Stomach smooth muscle (tissue), 2 donors: ENCODE data around the gene COL4A2.
"Not testable (repeated sequence)": the region's sequence is repeated elsewhere in the genome, so short reads cannot be mapped to it uniquely, and the experiment has no call there.

Experiments used
- H3K27ac ChIP-seq: one replicate; pipeline ENCODE4 v1.7.0; 2013; ENCODE audit warnings: mild to moderate bottlenecking, low read length, inconsistent platforms
- H3K27me3 ChIP-seq, 2 donors: one replicate each; pipeline ENCODE4 v1.7.0; 2013; ENCODE audit warnings: low read length in 2 of 2; ENCODE audit not compliant: insufficient read depth in 2 of 2, control insufficient read depth in 1 of 2
- H3K36me3 ChIP-seq, 2 donors: one replicate each; pipeline ENCODE4 v1.7.0; 2013; ENCODE audit warnings: low read length in 2 of 2; ENCODE audit not compliant: control insufficient read depth in 2 of 2, insufficient read depth in 2 of 2
- H3K4me1 ChIP-seq: one replicate; pipeline ENCODE4 v1.7.0; 2013; ENCODE audit warnings: low read length; ENCODE audit not compliant: control insufficient read depth, insufficient read depth
- H3K4me3 ChIP-seq, 2 donors: one replicate each; pipeline ENCODE4 v1.7.0; 2013; ENCODE audit warnings: low read length in 2 of 2
- H3K9ac ChIP-seq, 2 donors: one replicate each; pipeline ENCODE4 v1.7.0; 2013; ENCODE audit warnings: low read length in 2 of 2, mild to moderate bottlenecking in 1 of 2
- H3K9me3 ChIP-seq, 2 donors: one replicate each; pipeline ENCODE4 v1.7.0; 2013; ENCODE audit warnings: low read length in 2 of 2; ENCODE audit not compliant: control insufficient read depth in 2 of 2
- donor health status: healthy.
- donor health status: Pancreatic carcinoma.

COL4A2 gene

DNA sequence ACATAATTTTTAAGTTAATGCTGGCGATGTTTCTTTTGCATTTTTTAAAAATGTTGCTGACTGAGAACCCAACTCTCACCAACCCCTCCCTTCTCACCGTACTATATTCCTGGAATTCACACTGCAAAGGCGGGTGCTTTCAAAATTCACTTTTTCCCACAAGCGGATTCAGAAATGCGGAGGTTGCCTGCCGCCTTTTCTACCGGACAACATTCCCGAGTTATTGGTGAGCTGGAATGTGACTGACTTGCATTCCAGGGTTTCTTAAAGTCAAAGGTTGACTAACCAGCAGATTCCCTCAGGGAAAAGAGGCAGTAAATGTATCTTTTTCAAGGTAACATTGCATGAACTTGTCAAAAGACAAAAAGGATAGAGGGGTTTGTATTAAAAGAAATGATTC is 141.1 kb downstream of the COL4A2 start:
- Histone ChIP-seq H3K4me3 (no peak overlapping the region), H3K36me3 (peaks cover 52 to 58% of the 10 kb centered on the region in 2 donors), H3K27ac (peak overlapping the region; percentile 76), H3K4me1 (peaks cover 37% of the 10 kb centered on the region), H3K9me3 (no peaks in the 10 kb centered on the region), H3K27me3 (no peaks in the 10 kb centered on the region), H3K9ac (peak overlapping the region in 1 of 2 donors; percentile 8)

DNA sequence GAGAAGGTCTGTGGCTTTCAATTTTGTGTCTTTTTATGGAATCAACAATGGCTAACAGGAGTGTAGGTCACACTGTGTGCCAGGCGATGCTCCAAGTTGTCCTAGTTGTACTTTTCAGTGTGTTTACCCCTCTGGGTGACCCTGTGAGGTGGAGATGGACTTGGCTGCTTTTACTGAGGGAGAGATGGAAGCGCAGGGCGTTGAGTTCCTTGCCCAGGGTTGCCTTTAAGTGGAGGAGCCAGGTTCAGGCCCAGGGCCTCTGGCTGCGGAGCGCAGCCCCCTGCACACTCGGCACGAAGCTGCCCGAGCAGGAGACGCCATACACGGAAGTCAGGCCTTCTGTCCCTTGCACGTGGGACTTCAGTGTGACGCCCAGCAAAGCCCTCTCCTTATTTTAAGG is 141.6 kb downstream of the COL4A2 start:
- Histone ChIP-seq H3K9ac (peak overlapping the region in 1 of 2 donors; percentile 8), H3K9me3 (no peaks in the 10 kb centered on the region), H3K4me3 (no peak overlapping the region), H3K4me1 (peaks cover 33% of the 10 kb centered on the region), H3K27ac (peak overlapping the region; percentile 76), H3K27me3 (no peaks in the 10 kb centered on the region), H3K36me3 (peaks cover 52 to 59% of the 10 kb centered on the region in 2 donors)

DNA sequence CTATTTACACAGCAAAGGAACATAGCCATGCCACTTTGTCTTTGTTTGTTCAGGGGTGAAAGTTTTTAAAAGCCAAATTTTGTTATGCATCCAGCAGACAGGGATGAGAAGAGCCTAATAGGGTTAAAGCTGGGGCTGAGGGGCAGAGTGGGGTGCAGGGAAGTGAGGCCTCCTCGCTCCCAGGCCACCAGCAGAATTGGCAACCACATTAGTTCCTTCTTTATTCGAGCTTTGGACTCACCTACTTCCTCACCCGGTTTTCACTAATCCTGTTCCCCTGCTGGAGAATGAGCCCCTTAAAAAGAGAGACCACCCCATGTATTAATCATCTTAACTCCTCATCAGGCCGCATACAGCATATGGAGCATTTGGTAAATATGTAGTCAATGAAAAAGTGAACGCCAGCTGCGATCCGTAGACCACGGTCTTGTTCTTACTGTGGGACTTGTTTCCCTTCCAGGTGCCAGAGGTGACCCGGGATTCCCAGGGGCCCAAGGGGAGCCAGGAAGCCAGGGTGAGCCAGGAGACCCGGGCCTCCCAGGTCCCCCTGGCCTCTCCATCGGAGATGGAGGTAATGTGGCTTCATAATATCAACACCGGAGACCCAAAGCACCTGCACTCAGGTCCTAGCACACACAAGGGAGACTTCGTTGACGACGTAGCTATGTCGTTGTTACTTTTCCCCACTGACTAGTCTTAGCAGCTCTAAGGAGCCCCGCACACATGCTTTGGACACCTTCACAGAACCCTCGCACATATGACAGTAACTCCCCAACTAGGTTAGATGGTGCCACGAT is 142.3 kb downstream of the COL4A2 start:
- peaks cover 28% of the 10 kb centered on the region for H3K4me1 ChIP-seq
- H3K9ac ChIP-seq = no peak overlapping the region
- peaks cover 56 to 66% of the 10 kb centered on the region in 2 donors for H3K36me3 ChIP-seq
- no peaks in the 10 kb centered on the region for H3K9me3 ChIP-seq
- no peaks in the 10 kb centered on the region for H3K27me3 ChIP-seq
- no peak overlapping the region for H3K4me3 ChIP-seq
- H3K27ac ChIP-seq = peak overlapping the region; percentile 76

DNA sequence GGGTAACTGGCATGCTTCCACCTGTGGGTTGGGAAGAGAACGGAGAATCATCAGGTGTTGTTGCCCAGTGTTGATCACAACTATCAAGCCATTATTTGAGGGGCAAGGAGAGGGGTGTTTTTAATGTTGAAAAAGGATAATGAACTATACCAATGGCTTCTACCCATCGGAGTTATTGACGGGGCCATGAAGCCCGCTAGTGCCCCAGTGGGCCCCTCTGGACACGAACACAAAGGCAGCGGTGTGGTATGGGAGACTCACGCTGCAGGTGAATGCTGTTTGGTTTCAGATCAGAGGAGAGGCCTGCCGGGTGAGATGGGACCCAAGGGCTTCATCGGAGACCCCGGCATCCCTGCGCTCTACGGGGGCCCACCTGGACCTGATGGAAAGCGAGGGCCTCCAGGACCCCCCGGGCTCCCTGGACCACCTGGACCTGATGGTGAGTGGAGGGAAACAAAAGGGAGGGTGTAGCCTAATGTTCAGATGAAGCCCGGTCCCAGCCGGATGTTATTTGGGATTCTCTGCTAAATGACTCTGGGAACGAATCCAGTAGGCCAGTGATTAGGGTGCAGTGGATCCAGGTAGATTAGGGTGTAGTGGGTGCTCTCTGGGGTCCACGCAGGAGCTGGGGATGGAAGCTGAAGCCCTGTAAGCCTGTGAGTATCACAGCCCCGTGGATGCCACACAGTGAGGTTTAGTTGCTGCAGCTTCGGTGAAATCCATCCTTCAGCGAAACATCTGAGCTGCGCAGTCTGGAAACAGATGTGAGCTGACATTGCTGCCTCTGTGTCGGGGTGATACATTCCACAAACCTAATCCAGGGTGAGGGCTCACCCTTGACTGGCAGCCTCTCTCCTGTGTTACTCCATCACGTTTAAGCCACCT is 143.2 kb downstream of the COL4A2 start:
- peaks cover 29% of the 10 kb centered on the region for H3K4me1 ChIP-seq
- H3K27me3 ChIP-seq = no peaks in the 10 kb centered on the region
- no peak overlapping the region for H3K4me3 ChIP-seq
- H3K27ac ChIP-seq = peak overlapping the region; percentile 76
- H3K9ac ChIP-seq = no peak overlapping the region
- H3K36me3 ChIP-seq = peaks cover 59 to 66% of the 10 kb centered on the region in 2 donors
- H3K9me3 ChIP-seq = no peaks in the 10 kb centered on the region

DNA sequence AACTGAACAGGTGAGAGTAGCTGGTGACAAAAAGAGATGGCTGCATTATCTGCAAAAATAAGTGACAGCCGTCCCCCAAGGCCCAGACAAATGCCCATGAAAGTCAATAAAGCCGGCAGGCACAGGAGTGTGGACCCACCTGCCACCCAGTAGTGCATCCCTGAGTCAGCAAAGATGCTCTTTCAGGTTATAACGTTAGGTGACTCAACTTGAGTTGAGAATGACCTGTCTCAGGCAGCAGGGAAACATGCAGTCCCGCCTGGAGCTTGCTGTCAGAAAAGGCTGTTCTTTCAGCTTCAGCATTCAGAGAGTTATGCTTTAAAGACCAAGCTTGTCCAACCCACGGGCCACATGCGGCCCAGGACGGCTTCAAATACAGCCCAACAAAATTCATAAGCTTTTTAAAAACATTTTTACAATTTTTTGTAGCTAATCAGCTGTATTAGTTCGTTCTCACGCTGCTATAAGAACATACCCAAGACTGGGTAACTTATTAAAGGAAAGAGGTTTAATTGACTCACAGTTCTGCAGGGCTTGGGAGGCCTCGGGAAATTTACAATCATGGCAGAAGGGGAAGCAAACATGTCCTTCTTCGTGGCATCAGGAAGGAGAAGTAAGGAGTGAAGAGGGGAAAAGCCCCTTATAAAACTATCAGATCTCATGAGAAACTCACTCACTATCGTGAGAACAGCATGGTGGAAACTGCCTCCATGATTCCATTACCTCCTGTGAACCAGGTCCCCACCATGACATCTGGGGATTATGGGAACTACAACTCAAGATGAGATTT is 144.1 kb downstream of the COL4A2 start:
- Histone ChIP-seq H3K36me3 (peaks cover 56 to 61% of the 10 kb centered on the region in 2 donors), H3K4me1 (peaks cover 35% of the 10 kb centered on the region), H3K9ac (no peak overlapping the region), H3K9me3 (no peaks in the 10 kb centered on the region), H3K27me3 (no peaks in the 10 kb centered on the region), H3K4me3 (no peak overlapping the region), H3K27ac (peak overlapping the region; percentile 76)

DNA sequence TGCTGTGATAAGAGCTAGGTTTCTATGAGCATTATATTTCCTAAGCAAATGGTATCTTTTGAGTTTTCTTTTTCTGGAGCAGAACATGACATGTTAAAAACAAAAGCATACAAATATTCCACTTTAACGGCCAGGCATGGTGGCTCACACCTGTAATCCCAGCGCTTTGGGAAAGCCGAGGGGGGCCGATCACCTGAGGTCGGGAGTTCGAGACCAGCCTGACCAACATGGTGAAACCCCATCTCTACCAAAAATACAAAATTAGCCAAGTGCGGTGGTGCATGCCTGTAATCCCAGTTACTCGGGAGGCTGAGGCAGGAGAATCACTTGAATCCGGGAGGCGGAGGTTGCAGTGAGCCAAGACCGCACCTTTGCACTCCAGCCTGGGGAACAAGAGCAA is 146.0 kb downstream of the COL4A2 start:
- H3K4me1 ChIP-seq = peaks cover 27% of the 10 kb centered on the region
- not testable (repeated sequence) for H3K9me3 ChIP-seq, H3K27ac ChIP-seq, H3K27me3 ChIP-seq, H3K9ac ChIP-seq, H3K4me3 ChIP-seq
- H3K36me3 ChIP-seq = peaks cover 49 to 52% of the 10 kb centered on the region in 2 donors

DNA sequence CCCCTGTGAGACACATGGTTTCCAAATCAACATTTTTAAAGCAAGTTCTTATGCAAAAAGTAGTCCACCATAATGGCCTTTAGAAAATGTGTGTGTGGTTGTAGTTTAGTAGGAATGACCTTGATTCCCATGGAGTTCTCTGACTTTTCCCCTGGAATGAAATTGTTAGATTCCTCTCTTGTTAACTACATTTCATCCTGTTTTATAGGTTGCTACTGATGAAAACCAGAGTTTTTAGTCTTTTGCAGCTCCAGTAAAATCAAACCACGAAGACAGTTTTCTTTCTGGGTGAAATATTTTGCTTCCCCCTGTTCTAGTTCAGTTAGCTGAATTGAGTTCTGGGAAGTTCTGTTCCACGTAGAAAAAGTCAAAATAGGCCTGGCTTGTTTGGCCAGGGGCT is 146.7 kb downstream of the COL4A2 start:
- no peaks in the 10 kb centered on the region for H3K27me3 ChIP-seq
- H3K9ac ChIP-seq = no peak overlapping the region
- H3K4me1 ChIP-seq = peaks cover 21% of the 10 kb centered on the region
- H3K4me3 ChIP-seq = no peak overlapping the region
- peak overlapping the region; percentile 62 for H3K27ac ChIP-seq
- peaks cover 51 to 53% of the 10 kb centered on the region in 2 donors for H3K36me3 ChIP-seq
- H3K9me3 ChIP-seq = no peaks in the 10 kb centered on the region

DNA sequence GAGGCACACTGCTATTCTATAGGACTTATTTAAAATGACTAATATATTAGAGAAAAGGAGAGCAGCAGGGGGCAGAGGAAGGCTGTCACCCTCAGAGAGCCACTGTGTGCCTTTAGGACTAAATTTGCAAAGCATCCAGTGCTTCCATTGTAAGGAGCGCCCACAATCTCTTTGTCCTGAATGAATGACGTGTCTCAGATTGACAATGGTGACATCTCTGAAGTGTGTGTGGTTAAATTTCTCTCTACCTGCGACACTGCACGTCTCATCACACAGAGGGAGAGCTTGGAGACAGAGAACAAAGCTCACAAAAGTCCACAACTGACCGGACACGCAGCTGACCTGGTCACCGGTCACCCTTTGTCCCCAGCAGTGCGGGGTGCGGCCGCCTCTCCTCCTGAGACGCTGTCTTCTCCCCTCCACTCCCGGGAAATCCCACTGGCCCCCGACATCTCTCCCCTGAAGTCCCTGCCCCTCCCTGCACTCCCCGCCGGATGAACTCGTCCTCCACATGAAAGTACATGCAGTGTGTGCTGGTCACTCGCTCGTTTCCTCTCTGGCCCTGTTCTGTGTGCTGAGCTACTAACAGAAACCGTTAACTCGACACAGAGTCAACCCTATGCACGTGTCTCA is 147.3 kb downstream of the COL4A2 start:
- H3K36me3 ChIP-seq = peaks cover 52 to 54% of the 10 kb centered on the region in 2 donors
- peak overlapping the region; percentile 62 for H3K27ac ChIP-seq

DNA sequence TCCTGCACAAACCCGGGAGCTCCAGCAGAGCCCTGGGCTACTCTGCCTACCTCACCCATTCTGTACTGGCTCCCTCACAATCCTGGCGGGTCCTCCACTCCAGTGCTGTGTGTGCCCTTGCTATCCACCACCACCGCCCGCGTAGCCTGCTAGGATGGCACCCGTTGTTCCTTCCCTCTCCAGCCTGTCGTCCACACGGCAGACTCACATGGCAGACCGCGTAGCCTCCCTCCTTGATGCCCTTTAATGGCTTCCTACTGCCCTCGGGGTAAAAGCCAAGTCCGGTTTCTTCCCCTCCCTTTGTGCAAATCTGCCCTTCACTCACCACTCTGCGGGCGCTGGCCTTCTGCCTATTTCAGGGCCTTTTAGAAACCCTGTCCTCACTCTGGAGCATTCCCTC is 147.9 kb downstream of the COL4A2 start:
- H3K27me3 ChIP-seq = no peaks in the 10 kb centered on the region
- peak overlapping the region; percentile 62 for H3K27ac ChIP-seq

More for the DNA sequence above, 147.3 kb downstream of the COL4A2 start:
- H3K9me3 ChIP-seq = no peaks in the 10 kb centered on the region
- H3K27me3 ChIP-seq = no peaks in the 10 kb centered on the region
- no peak overlapping the region for H3K4me3 ChIP-seq
- peaks cover 16% of the 10 kb centered on the region for H3K4me1 ChIP-seq
- H3K9ac ChIP-seq = no peak overlapping the region

DNA sequence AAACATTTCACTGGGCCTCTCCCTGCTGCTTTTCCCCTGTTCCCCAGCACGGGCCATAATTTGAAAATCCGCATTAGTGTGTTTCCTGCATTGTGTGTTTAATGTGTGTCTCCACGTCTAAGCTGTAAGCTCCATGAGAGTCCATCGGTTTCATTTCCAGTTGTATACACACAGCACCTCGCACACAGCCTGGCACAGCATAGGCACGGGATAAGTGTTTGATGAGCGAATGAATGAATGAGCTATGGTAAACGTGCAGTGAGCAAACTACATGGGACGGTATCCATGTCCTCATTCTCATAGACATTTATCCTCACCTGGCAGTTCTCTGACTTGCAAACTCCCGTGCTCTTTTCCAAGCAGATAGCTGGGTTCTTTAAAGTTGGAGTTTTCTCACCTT is 148.4 kb downstream of the COL4A2 start:
- H3K27ac ChIP-seq = peak overlapping the region; percentile 62
- H3K27me3 ChIP-seq = no peaks in the 10 kb centered on the region
- peaks cover 47 to 55% of the 10 kb centered on the region in 2 donors for H3K36me3 ChIP-seq
- H3K9ac ChIP-seq = no peak overlapping the region
- peaks cover 15% of the 10 kb centered on the region for H3K4me1 ChIP-seq
- no peaks in the 10 kb centered on the region for H3K9me3 ChIP-seq
- H3K4me3 ChIP-seq = no peak overlapping the region

More for the DNA sequence above, 147.9 kb downstream of the COL4A2 start:
- Histone ChIP-seq H3K9me3 (no peaks in the 10 kb centered on the region), H3K4me1 (peaks cover 15% of the 10 kb centered on the region), H3K9ac (no peak overlapping the region), H3K36me3 (peaks cover 51% of the 10 kb centered on the region in 2 donors), H3K4me3 (no peak overlapping the region)
